Measurements from ENCODE around the gene OPHN1.
"Not testable (repeated sequence)": the region's sequence is repeated elsewhere in the genome, so short reads cannot be mapped to it uniquely, and the experiment has no call there.

OPHN1 gene

DNA sequence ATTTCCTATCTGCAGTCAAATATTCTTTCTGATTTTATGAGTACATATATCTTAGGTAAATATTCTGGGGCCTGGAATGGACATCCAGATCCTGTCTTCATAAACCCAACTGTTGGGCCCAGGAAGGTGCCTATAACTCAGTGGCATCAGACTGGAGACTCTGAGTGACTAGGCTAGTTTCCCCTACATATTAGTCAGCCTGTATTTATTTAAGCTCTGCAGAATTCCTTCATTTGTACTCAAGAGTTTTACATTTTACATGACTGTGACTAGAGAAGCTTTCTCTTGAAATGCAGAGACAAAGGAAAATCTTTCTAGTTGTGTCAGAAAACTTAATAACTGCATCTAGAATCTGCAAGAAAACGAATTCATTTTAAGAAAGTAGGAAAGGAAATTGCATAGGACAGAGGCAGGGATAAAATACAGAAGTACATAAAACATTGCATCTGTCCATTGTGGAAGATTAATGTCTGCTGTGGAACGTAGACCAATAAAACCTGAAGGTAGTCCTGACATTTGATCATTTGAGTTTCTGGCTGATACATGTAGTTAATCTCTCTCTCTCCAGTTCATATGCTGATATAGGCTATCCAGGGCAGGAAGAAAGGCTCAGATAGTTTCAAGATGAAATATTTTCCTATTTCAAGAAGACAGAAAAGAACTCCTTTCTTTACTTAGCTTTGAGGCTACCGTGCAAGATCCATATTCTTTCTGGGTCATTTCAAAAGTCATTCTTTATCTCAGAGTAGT lies 78.2 kb downstream of the OPHN1 start:
- DNase-seq, result no peak

DNA sequence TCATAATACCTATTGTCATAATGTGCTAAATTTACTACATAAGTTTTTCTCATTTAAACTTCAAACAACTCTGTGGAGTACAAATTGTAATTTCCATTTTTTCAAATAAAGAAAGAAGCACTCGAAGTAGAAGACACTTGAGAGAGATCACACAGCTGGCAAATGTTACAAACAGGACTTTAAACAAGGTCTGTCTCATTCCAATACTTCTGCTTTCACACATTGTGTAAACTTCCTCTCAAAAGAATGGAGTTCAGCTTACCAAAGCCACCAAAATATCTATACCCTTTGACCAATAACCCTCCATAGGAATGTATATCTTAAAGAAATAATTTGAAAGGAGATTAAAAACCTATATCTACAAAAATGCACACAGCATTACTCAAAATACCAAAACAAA lies 88.3 kb downstream of the OPHN1 start:
- no peak for DNase-seq

DNA sequence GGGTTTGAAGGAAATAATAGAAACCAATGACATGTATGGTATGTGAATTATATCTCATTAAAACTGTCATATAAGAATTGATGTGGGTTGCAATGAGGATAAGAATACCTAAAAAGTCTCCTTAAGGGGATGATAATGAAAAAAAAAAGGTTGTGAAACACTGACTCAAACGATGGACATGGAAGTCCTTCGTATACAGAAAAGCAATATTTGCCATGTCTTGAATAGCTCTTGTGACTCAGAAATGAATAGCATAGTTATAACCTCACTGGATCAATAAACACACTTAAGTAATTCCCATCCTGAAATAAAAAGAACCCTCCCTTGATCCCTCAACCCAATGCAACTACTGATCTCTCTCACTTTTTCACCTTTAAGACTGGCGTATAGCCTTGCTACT lies 89.7 kb downstream of the OPHN1 start:
- DNase-seq, result no peak

DNA sequence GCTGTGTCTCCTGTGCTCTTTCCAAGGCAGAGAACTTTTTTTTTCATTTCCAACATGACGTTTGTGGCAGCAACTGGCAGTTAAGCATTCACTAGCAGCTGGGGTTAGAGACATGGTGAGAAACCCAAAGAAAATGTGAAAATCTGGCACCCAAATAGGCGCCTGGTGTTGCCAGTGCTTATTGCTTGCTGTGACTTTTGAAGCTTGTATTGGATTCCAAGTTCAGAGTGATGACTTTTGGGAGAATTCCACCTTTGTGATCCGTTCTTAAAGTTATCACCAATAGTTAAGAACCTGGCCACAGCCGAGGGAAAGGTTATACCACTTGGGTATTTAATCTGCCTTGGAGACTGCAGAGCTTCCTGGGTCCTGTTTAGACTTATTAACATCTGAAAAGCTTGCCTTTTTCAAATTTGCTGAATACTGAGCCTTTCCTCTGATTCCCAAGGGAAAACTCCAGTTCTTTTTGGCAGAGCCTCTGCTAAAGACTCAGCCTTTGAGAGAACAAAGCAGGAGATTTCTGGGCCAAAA lies 101.0 kb downstream of the OPHN1 start:
- DNase-seq, result peak; percentile 1

DNA sequence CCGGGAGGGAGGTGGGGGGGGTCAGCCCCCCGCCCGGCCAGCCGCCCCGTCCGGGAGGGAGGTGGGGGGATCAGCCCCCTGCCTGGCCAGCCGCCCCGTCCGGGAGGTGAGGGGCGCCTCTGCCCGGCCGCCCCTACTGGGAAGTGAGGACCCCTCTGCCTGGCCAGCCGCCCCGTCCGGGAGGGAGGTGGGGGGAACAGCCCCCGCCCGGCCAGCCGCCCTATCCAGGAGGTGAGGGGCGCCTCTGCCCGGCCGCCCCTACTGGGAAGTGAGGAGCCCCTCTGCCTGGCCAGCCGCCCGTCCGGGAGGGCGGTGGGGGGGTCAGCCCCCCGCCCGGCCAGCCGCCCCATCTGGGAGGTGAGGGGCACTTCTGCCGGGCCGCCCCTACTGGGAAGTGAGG lies 106.5 kb downstream of the OPHN1 start:
- DNase-seq, result not testable (repeated sequence)

DNA sequence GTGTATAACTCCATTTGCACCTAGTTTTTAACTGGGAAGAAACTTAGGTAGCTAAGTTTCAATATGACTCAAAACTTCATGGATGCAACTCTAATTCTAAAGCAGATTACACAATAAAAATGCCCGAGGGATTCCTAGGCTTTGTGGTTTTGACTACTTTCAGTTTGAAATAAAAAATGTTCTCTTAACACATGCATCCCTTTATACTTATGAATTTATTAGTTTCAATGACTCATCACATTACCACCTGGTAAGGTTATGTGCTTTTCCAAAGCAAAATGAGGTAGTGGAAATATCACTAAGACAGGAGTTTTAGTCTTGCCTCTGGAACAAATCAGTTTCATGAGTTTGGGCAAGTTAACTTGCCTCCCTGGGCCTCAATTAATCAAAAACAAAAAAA lies 125.5 kb downstream of the OPHN1 start:
- no peak for DNase-seq

DNA sequence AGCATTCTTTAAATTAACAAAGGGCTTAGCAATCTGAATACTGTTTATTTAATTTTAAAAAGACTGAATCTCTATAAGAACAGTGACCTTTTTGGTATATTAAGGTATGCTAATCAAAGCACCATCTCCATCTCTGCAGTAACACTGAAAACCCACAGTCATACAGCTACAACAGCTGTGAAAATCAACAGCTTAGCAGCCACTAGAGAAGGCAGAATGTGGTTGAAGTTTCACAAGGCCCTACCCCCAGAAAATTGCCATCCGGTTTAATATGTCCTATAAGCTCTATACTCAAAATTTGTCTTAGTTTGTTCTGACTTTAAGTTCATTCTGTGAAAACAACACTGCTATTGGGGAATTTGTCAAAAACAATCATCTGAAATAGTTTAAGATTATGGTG lies 128.7 kb downstream of the OPHN1 start:
- DNase-seq, result no peak

DNA sequence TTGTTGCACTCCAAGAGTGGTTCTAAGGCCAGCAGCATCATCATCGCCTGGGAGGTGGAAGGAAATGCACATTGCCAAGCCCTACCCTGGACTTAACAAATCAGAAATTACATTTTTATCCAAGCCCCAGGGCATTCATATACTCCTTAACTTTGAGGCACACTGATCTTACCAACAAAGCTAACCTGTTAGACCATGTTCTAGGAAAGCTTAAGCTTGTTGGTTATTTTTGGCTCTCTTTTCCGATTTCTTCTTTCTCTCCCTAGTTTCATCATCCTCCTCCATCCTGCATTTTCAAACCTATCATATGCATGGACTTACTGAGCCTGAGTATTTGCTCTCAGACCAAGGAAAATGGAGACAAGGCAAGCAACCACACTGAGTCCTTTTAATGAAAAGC lies 133.4 kb downstream of the OPHN1 start:
- no peak for DNase-seq

DNA sequence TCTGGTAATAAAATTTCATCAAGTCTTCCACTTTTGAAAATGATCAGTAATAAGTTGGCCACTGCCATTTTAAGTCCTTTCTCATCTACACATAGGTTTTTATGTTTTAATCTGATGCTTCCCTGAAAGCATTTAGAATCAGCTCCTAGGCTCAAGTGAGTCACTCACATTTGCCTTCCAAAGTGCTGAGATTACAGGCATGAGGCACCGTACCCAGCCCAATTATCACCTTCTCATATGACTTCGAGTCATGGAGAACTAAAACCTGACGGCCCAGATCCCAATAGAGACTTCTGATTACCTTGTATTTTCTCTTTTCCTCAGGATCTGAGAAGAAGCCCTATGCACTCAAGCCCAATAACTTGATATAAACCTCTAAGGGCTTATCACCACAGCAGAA lies 140.8 kb downstream of the OPHN1 start:
- DNase-seq, result no peak

DNA sequence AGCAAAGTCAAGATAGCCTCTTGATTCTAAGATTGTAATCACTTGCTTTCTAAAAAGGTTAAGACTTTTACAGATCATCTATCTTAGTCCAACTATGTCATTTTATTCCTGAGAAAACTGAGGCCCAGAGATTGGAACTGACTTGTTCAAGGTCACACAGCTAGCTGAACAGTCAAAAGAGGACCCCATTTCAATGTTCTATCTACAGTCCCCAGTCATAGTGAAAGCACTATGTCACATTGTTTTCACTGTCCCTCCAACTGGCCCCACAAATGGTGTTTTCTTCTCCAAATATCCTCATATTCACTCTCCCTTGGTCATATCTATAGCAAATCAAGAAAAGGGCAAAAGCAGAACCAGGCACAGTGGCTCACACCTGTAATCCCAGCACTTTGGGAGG lies 145.2 kb downstream of the OPHN1 start:
- DNase-seq, result no peak

DNA sequence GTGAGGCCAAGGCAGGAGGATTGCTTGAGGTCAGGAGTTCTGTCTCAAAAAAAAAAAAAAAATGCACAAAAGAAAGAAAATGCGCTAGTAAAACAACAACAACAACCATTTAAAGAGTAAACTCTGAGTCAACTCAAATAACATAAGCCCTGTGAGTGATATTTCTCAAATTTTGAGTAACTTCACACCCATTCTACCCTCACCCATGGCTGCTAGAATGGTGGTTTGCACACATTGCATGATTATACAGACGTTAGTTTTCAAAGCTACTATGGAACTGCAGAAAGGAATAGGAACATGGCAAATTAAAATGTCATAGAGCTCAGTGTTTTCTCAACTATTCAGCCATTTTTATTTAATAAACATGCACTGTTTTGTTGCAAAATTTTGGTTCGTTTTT lies 145.9 kb downstream of the OPHN1 start:
- DNase-seq, result no peak

DNA sequence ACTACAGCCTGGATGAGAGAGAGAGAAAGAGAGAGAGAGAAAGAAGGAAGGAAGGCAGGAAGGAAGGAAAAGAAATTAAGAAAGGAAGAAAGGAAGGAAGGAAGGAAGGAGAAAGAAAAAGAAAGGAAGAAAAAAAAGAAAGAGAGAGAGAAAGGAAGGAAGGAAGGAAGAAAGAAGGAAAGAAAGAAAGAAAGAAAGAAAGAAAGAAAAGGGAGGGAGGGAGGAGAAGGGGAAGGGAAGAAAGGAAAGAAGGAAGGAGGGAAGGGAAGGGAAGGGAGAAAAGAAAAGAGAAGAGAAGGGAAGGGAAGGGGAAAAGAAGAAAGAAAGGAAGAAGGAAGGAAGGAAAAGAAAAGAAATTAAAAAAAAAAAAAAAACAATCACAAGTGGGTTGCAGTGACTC lies 146.3 kb downstream of the OPHN1 start:
- DNase-seq, result no peak

DNA sequence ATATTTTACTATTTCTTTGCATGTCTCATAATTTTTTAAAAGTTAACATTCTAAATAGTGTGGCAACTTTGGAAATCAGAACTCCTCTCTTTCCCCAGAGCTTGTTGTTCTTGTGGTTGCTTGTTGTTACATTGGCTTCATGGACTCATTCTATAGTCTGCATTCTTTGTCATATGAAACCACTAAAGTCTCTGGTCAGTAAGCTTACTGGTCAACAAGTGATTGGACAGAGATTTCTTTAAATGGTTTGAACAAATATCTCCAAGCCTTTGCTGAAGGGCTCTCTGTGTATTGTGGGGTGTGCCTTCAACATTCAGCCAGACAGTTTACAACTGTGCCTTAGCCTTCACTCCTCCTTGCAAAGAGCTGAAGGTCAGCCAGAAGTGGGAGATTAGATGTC lies 147.2 kb downstream of the OPHN1 start:
- DNase-seq, result no peak

DNA sequence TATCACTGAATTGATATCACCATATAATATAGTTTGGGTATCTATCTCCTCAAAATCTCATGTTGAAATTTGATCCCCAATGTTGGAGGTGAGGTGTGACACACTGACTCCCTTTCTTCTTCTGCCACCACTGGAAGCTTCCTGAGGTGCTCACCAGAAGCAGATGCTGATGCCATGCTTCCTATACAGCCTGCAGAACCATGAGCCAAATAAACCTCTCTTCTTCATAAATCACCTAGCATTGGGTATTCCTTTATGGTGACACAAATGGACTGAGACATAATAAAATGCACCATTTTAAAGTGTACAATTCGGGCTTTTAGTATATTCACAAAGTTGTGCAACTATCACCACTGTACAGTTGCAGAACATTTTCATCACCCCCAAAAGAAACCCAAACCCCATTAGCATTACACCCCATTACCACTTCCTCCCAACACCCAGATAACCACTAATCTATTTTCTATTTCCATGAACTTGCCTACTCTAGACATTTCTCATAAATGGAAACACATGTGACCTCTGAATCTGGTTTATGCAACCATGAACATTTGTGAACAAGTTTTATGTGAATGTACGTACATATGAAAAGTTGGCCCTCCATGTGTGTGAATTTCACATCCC lies 148.9 kb downstream of the OPHN1 start:
- DNase-seq, result no peak

DNA sequence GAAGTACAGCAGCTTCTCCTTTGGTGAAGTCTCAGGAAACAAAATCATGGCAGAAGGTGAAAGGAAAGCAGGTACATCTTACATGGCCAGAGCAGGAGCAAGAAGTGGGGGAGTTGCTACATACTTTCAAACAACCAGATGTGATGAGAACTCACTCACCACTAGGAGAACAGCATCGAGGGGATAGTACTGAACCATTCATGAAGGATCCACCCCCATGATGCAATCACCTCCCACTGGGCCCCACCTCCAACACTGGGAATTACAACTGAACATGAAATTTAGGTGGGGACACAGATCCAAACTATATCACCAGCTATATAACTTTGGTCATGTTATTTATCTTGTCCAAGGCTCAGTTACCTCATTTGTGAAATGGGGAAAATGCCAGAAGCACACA lies 159.4 kb downstream of the OPHN1 start:
- DNase-seq, result no peak

DNA sequence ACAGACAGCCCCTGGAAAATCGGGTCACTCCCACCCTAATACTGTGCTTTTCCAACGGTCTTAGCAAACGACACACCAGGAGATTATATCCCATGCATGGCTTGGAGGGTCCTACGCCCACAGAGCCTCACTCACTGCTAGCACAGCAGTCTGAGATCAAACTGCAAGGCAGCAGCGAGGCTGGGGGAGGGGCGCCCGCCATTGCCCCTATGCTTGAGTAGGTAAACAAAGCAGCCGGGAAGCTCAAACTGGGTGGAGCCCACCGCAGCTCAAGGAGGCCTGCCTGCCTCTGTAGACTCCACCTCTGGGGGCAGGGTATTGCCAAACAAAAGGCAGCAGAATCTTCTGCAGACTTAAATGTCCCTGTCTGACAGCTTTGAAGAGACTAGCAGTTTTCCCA lies 168.5 kb downstream of the OPHN1 start:
- DNase-seq, result not testable (repeated sequence)

DNA sequence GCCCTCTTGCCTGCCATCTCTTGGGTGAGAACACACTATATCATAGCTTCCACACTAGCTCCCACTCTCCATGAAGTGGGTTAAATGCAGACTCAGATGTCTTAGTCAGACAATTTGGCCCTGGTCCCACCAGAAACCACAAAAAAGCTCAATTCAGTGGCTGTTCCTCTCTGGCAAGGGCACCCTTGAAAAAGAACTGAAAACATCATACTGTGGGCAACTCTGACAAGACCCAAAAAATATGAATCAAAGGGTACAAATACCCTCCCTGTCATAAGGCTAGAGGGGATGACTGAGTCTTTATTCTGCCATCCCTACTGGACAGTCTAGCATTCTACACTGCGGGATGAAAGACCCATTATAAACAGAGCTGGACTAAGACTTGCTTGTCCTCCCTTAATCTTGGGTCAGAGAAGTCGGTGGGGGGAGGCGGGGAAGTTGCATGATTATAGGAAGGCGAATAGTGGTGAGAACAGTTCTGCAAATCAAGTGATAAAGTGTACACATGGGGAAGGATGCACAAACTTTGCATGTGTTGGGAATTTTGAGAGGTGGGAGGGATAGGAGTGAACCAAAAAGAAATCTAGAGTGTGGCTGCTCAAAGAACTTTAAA lies 172.1 kb downstream of the OPHN1 start:
- no peak for DNase-seq

DNA sequence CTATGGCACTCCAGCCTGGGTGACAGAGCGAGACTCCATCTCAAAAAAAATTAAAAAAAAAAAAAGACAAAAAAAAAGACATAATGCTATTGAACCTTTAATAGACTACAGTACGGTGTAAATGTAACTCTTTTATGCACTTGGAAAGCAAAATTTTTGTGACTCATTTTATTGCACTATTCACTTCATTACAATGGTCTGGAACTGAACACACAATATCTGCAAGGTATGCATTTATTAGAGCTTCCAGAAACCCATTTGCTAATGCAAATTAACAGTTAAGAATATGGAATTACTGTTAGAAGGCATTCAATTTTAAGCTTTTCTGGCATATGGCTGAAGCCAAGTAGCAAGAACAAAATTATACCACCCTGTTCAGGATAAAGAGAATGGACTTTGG lies 176.3 kb downstream of the OPHN1 start:
- DNase-seq, result no peak

DNA sequence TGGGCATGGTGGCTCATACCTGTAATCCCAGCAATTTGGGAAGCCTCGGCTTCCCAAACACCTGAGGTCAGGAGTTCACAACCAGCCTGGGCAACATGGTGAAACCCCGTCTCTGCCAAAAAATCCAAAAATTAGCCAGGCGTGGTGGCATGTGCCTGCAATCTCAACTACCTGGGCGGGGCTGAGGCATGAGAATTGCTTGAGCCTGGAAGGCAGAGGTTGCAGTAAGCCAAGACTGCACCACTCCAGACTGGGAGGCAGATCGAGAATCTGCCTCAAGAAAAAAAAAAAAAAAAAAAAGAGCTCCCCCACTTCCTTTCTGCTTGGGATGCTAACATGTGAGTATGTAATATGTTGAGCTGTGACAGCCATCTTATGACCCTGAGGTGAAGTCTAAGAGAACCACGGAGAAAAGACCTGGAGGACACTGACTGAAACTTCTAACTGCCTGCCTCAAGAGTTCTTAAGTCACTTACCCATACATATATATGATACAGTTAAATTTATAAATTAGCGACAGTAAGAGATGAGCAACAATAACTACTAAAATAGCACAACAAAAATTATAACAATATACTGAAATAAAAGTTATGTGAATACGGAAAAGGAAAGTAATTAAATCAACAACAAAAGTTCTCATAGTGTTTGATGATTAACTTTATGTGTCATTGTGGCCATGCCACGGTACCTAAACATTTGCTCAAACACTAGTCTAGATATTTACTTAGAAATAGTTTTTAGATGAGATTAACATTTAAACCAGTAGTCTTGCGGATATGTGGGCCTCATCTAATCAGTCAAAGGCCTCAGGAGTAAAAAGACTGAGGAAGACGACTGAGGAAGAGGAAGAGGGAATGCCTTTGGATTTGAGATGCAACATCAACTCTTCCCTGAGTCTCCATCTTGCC lies 178.3 kb downstream of the OPHN1 start:
- no peak for DNase-seq

DNA sequence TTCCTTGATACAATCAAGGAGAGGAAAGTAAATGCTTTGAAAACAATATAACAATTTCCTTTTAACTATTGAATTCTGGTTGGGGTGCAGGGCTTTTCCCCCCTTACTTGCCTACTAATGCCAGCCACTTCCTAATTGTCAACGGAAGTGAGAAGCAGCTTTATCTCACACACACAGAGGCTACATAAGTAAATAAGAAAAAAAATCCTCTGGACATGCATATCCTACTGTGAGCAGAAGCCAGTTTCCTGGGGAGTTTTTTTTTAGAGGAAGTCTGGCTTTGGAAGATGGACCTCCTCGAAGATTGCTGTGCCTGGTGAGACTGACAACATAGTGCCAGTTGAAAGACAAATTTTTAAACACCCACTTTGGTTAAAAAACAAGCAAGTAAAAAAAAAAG lies 180.6 kb downstream of the OPHN1 start:
- DNase-seq, result no peak

DNA sequence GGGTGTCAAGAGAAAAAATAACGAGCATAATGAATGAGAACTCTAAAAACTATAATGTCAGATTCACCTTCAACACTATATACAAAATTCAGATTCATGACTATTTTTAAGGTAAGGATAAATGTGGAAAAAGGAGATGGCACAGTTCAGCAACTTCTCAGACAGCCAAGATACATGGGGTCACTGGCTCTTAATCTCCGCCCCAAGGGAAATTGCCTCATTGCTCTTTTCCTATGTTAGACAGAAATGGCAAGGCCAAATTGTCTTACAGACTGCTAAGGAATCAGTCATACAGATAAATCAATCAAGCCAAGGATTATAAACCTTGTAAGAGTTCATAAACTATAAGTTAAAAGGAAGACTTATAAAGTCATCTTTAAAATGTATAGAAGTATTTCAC lies 183.4 kb downstream of the OPHN1 start:
- DNase-seq, result no peak

DNA sequence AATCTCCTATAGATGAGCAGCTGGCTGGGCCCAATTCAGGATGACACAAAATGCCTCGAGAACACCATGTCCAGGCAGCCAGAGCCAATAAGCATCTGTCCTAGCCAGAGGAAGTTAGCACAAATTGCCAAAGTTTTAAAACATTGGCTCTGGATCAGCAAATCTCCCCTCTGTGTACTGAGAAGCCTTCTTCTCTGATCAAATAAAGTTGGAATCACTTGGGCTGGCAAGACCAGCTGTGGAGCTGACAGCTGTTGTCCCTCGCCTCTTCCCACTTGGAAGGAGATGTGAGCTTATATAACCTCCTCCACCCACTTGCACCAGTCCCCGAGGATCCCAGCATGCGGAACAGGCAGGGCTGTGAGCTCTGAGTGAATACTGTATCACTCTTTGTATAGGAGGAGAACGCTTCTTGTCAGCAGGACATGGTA lies 183.9 kb downstream of the OPHN1 start:
- DNase-seq, result peak; percentile 20

DNA sequence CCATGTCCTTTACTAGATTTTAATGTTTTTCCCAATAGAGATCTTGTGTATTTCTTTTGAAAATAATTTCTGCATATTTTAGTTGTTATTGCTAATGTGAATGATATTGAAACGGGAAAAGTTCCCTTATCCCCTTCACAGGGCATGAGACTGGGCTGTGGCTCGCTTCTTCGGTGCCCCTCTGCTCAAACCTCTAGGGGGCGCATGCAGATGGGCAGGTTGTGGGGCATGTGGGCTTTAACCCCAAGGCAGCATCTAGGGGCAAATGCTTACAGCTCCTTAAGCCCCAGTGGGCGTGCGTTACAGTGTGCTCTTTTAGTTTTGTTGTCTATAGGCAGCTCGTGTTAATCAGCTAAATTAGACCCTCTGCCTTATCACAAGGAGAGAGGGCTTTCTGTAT lies 194.7 kb downstream of the OPHN1 start:
- no peak for DNase-seq
